Thymus (tissue), 11 donors: Measurements from ENCODE around the gene MAD1L1. TPM values are rescaled to one million over a fixed set of nuclear protein-coding genes. Genes with fewer than 3 reads are reported as not detected.

Source experiments
- DNase-seq, 9 donors: peaks; one replicate each; pipeline ENCODE4 v3.0.0-alpha.2; 2013; ENCODE audit warnings: low spot score in 9 of 9, low read depth in 6 of 9, missing footprints in 1 of 9
- H3K27ac ChIP-seq, 2 donors: one replicate each; pipeline ENCODE4 v1.5.1; 2013; ENCODE audit warnings: control low read depth in 1 of 2, low read depth in 1 of 2, low read length in 1 of 2, mild to moderate bottlenecking in 1 of 2, moderate library complexity in 1 of 2
- H3K27me3 ChIP-seq, 2 donors: one replicate each; pipeline ENCODE4 v1.5.1; 2013; ENCODE audit warnings: low read length in 1 of 2; ENCODE audit not compliant: control insufficient read depth in 2 of 2, insufficient read depth in 1 of 2
- H3K36me3 ChIP-seq, 2 donors: one replicate each; pipeline ENCODE4 v1.5.1; 2013; ENCODE audit warnings: low read length in 1 of 2, mild to moderate bottlenecking in 1 of 2, moderate library complexity in 1 of 2; ENCODE audit not compliant: control insufficient read depth in 2 of 2, insufficient read depth in 2 of 2
- H3K4me1 ChIP-seq, 2 donors: one replicate each; pipeline ENCODE4 v1.5.1; 2013; ENCODE audit warnings: low read length in 2 of 2; ENCODE audit not compliant: control insufficient read depth in 2 of 2, insufficient read depth in 2 of 2
- H3K4me3 ChIP-seq, 2 donors: one replicate each; pipeline ENCODE4 v1.5.1; 2013; ENCODE audit warnings: low read length in 2 of 2, control low read depth in 1 of 2, mild to moderate bottlenecking in 1 of 2
- H3K9me3 ChIP-seq, 2 donors: one replicate each; pipeline ENCODE4 v1.5.1; 2013; ENCODE audit warnings: low read length in 1 of 2, mild to moderate bottlenecking in 1 of 2; ENCODE audit not compliant: control insufficient read depth in 2 of 2, insufficient read depth in 1 of 2
- WGBS: extraction: QIAGEN DNeasy Blood & Tissue Kit; methylation state at CpG from one replicate; pipeline ENCODE4 v1.1.7; 2013; 5-methylcytosine and 5-hydroxymethylcytosine counted together
- polyA plus RNA-seq: library from polyadenylated mRNA; stranded (reverse); fragments of 200-250 nt; gene quantifications from one replicate; pipeline ENCODE4 v1.2.3, GENCODE V29; 2013
- total RNA-seq: library from RNA; stranded (reverse); fragments of 120-200 nt; gene quantifications from one replicate; pipeline ENCODE4 v1.2.4, GENCODE V29; 2013
- donor health status: healthy.

The MAD1L1 gene
- total and polyA plus RNA-seq, 2 donors, result 93.3 to 103 TPM

DNA sequence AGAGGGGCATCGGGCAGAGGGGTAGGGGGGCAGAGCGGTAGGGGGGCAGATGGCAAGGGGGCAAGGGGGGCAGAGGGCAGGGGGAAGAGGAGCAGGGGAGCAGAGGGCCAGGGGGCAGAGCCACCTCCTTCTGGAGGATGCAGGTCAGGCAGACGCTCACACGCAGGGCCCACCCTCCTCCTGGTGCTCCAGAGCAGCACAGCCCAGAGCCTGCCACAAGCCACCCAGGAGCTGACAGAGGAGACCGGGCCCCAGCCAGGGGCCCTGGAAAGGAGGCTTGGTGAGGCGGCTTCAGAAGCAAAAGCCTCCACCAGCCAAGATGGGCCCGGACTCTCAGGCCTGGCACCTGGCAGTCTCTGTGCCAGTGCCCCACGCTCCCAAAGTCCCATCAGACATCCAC is 13.1 kb downstream of the MAD1L1 start:
- Histone ChIP-seq H3K27ac (no peak overlapping the region), H3K27me3 (no peaks in the 10 kb centered on the region), H3K4me1 (no peaks in the 10 kb centered on the region), H3K9me3 (no peaks in the 10 kb centered on the region), H3K4me3 (no peak overlapping the region), H3K36me3 (peaks cover 74 to 96% of the 10 kb centered on the region in 2 donors)
- DNase-seq, result no peak
- WGBS, result 98% methylated on average over 8 of the region's 8 CpGs

DNA sequence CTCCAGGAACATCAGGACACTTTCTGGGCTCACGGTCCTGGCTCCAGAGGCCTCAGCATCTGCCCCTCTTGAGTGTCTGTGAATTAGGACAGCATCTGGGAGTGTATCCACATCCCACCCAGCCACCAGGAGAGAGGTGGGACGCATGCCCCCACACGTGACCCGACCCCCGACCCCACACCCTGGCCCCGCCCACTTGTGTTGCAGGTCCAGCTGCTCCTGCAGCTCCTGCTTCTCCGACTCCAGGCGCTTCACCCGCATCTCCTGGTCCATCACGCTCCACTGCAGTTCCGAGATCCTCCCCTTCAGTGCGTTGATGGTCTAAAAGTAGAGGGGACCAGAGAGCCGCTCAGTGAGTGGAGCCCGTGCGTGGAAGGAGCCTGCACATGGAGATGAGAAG is 13.6 kb downstream of the MAD1L1 start:
- DNase-seq, result no peak
- Histone ChIP-seq H3K4me1 (no peaks in the 10 kb centered on the region), H3K9me3 (no peaks in the 10 kb centered on the region), H3K36me3 (peaks cover 74 to 96% of the 10 kb centered on the region in 2 donors), H3K27me3 (no peaks in the 10 kb centered on the region), H3K4me3 (no peak overlapping the region), H3K27ac (no peak overlapping the region)
- 98% methylated on average over 15 of the region's 15 CpGs for WGBS

DNA sequence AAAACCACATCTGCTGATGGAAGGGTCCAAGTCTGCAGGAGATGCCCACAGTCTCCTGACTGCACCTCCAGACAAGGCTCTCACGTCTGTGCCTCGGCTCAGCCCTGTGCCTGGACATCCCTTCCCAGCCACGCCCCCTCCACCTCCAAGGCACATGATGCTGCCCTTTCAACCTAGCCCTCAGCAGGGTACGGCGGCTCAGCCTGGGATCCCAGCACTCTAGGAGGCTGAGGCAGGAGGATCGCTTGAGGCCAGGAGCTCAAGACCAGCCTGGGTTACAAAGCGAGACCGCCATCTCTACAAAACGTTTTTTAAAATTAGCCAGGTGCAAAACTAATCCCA is 14.3 kb downstream of the MAD1L1 start:
- Histone ChIP-seq H3K36me3 (peaks cover 80 to 95% of the 10 kb centered on the region in 2 donors), H3K4me1 (no peaks in the 10 kb centered on the region), H3K9me3 (peaks cover 0 to 2% of the 10 kb centered on the region in 2 donors), H3K27ac (no peak overlapping the region), H3K4me3 (no peak overlapping the region), H3K27me3 (no peaks in the 10 kb centered on the region)
- 98% methylated on average over 9 of the region's 9 CpGs for WGBS
- no peak for DNase-seq

DNA sequence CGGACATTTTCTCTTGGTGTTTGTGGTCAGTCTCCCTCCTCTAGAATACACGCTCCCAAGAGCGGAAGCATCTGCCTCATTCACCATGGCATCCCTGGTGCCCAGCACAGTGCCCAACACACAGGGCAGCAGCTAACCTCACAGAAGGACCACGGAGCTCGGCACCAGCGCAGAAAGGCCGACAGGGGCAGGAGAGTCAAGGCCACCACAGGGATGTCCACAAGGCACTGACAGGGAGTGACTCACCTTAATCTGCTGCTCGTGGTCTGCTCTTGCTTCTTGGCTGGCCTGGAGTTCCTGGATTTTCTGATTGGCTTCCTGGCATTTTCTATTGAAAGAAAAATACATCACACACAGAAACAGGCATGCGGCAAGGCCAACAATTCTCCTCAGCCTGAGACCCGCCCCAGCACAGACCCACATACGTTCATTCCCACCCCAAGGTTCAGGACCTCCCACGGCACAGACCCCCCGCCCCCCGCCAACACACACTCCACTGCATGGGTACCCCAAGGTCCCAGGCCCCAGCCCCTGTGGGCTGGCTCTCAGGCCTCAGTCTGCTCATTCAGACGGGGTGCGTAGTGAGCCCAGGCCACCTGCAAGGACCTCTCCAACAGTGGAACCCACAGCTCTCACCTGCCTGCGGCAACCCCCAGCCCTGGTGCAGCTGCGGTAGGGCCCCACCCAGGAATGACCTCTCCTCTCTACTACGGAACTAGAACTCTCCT is 14.9 kb downstream of the MAD1L1 start:
- 99% methylated on average over 19 of the region's 19 CpGs for WGBS
- Histone ChIP-seq H3K27me3 (no peaks in the 10 kb centered on the region), H3K36me3 (peaks cover 81 to 95% of the 10 kb centered on the region in 2 donors), H3K4me1 (no peaks in the 10 kb centered on the region), H3K27ac (no peak overlapping the region), H3K9me3 (peaks cover 0 to 3% of the 10 kb centered on the region in 2 donors), H3K4me3 (no peak overlapping the region)
- DNase-seq, result no peak

DNA sequence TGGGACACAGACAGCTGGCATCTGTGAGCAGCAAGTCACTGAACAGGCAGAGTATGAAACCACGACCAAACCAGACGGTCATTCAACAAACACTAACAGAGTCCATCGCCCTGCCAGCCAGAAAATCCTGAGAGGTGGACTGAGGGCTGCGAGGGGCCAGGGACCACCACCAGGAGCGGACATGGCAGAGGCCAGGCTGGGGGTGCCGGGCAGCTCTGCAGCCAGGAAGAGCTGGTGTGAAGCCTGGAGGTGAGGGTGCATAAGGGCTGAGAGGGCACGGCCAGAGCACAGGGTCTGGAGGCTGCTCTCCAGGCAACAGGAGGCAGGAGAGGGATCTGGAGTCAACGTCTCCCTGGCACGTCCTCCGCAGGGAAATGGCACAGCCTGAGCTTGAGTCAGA is 15.5 kb downstream of the MAD1L1 start:
- Histone ChIP-seq H3K4me3 (no peak overlapping the region), H3K9me3 (peaks cover 0 to 3% of the 10 kb centered on the region in 2 donors), H3K4me1 (no peaks in the 10 kb centered on the region), H3K27me3 (no peaks in the 10 kb centered on the region), H3K36me3 (peaks cover 81 to 95% of the 10 kb centered on the region in 2 donors), H3K27ac (no peak overlapping the region)
- no peak for DNase-seq
- 93% methylated on average over 10 of the region's 10 CpGs for WGBS

DNA sequence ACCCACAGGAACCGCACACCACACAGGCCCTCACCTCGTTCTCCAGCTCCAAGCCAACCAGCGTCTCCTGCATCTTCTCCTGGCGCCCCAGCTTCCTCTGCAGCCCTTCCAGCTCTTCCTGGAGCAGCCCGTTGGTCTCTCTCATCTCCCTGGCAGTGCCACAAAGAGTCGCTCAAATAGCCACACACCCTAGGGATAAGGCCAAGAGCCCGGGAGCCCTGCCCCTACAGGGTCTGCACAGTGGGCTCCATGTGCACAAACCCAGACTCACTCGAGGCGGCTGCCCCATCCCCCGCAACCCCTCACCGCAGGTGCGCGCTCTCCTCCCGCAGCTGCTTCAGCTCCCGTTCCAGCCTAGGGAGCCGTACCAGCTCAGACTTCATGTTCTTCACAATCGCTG is 16.9 kb downstream of the MAD1L1 start:
- 94% methylated on average over 17 of the region's 17 CpGs for WGBS
- peaks cover 85 to 98% of the 10 kb centered on the region in 2 donors for H3K36me3 ChIP-seq
- no peak overlapping the region for H3K27ac ChIP-seq
- no peak for DNase-seq
- no peak overlapping the region for H3K4me3 ChIP-seq
- H3K4me1 ChIP-seq, result no peaks in the 10 kb centered on the region
- peaks cover 0 to 3% of the 10 kb centered on the region in 2 donors for H3K9me3 ChIP-seq
- no peaks in the 10 kb centered on the region for H3K27me3 ChIP-seq

DNA sequence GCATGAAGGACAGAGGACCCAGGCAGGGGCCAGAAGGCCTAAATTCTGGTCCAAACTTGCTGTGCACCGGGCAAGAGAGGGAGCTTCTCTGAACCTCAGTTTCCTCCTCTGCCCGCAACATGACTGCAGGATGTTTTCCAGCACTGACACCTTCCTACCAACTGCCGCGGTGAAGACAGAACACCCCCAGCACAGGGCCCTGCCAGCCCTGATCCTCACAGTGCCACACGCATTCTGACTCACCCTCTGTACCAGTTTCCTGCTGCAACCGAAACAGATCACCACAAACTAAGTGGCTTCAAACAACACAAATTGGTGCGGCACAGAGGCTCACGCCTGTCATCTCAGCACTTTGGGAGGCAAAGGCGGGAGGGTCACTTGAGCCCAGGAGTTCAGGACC is 18.1 kb downstream of the MAD1L1 start:
- Histone ChIP-seq H3K4me1 (peaks cover 0 to 2% of the 10 kb centered on the region in 2 donors), H3K4me3 (no peak overlapping the region), H3K27ac (no peak overlapping the region), H3K36me3 (peaks cover 79 to 91% of the 10 kb centered on the region in 2 donors), H3K9me3 (peaks cover 0 to 3% of the 10 kb centered on the region in 2 donors), H3K27me3 (no peaks in the 10 kb centered on the region)
- no peak for DNase-seq
- 94% methylated on average over 9 of the region's 9 CpGs for WGBS

DNA sequence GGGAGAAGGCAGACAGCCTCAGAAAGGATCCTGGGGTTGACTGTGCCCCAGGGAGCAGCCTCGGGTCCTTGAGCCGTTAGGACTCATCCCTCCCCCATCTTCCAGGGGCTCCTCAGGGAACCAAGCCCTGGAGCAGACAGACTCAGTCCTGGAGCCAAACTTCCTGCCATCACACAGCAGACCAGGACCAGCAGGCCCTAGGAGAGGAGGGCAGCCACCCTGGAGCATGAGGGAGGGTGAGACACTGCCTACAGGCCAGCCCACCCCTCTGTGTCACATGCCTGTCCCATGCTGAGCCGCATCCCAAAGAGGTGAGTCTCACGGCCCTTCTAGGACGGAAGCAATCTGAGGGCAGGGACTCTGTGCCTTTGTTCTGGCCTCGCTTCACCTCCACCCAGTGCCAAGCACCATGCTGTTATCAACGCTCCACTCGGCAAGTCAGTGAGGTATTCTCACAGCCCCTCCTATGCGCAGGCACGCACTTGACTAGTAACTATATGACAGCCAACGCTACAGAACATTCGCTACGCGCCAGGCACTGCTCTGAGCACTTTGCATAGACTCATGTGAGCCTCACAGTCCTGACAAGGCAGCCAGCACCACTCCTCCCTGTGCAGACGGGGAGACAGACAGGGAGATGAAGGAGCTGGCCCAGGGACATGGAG is 19.1 kb downstream of the MAD1L1 start:
- Histone ChIP-seq H3K4me1 (peaks cover 0 to 4% of the 10 kb centered on the region in 2 donors), H3K27me3 (no peaks in the 10 kb centered on the region), H3K27ac (no peak overlapping the region), H3K36me3 (peaks cover 72 to 85% of the 10 kb centered on the region in 2 donors), H3K9me3 (peaks cover 0 to 3% of the 10 kb centered on the region in 2 donors), H3K4me3 (no peak overlapping the region)
- DNase-seq, result no peak
- WGBS, result 98% methylated on average over 15 of the region's 15 CpGs

DNA sequence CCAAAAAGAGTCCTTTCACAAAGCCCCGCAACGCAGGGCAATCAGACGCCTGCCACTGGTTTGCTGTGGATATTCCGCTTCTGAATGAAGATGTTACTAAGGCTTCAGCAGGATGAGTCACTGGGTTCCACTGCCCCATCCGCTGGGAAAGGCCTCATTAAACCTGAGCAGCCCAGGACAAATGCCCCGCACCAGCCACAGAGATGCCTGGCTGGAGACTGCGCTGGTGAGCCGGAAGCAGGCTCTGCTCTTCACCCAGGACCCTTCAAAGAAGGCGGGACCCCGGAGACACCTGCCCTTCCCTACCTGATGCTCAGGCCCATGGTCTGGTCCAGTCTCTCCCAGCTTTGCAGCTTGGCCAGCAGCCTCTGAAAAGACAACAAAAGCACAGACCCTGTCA is 19.8 kb downstream of the MAD1L1 start:
- Histone ChIP-seq H3K9me3 (peaks cover 0 to 3% of the 10 kb centered on the region in 2 donors), H3K4me3 (no peak overlapping the region), H3K27me3 (no peaks in the 10 kb centered on the region), H3K27ac (no peak overlapping the region), H3K4me1 (peaks cover 0 to 4% of the 10 kb centered on the region in 2 donors), H3K36me3 (peaks cover 72 to 82% of the 10 kb centered on the region in 2 donors)
- WGBS, result 97% methylated on average over 10 of the region's 10 CpGs
- no peak for DNase-seq
